HepG2 (cell line): ENCODE measurements around the gene GMEB2. TPM values are rescaled to one million over a fixed set of nuclear protein-coding genes. Genes with fewer than 3 reads are reported as not detected.

Experiments used
- EP300 ChIP-seq, 3 experiments: sonication (generic) in 1 of 3; formaldehyde crosslinking in 1 of 3; IDR thresholded peaks; 2 replicates each; pipeline versions ENCODE4 v1.5.1 to v1.6.1; 2011 to 2020; ENCODE audit warnings: low read depth in 2 of 3, low read length in 2 of 3, borderline replicate concordance in 1 of 3, improper control_type of control experiment in 1 of 3, mild to moderate bottlenecking in 1 of 3, missing genetic modification reagents in 1 of 3, moderate library complexity in 1 of 3
- ETV5 ChIP-seq: IDR thresholded peaks from 2 replicates; pipeline ENCODE4 v1.6.1; 2018; ENCODE audit warnings: missing biosample characterization, missing genetic modification reagents, inconsistent platforms, borderline replicate concordance
- JUN ChIP-seq: sonication (generic); formaldehyde crosslinking; IDR thresholded peaks from 2 replicates; pipeline ENCODE4 v1.4.0; 2020; ENCODE audit warnings: mild to moderate bottlenecking, missing genetic modification reagents
- PHB2 ChIP-seq: fragments of 450-650 bp; IDR thresholded peaks from 2 replicates; pipeline ENCODE4 v1.6.1; 2018; ENCODE audit not compliant: partially characterized antibody
- SYNCRIP ChIP-seq: fragments of 200-400 bp; formaldehyde crosslinking; IDR thresholded peaks from 2 replicates; pipeline ENCODE4 v1.6.1; 2018; ENCODE audit warnings: mild to moderate bottlenecking, low read depth, low read length; ENCODE audit not compliant: insufficient read depth
- XRCC5 ChIP-seq: fragments of 200-400 bp; formaldehyde crosslinking; optimal IDR thresholded peaks from 2 replicates; pipeline ENCODE3; 2017; ENCODE audit warnings: mild to moderate bottlenecking, low read length
- ZNF253 ChIP-seq: sonication (generic); formaldehyde crosslinking; IDR thresholded peaks from 2 replicates; pipeline ENCODE4 v1.8.0; 2022; ENCODE audit warnings: mild to moderate bottlenecking, missing genetic modification reagents, borderline replicate concordance
- ZNF264 ChIP-seq: sonication (generic); formaldehyde crosslinking; IDR thresholded peaks from 2 replicates; pipeline ENCODE4 v1.4.0; 2020; ENCODE audit warnings: missing genetic modification reagents
- ZNF296 ChIP-seq: sonication (generic); formaldehyde crosslinking; conservative IDR thresholded peaks from 2 replicates; pipeline ENCODE4 v1.5.0; 2020; ENCODE audit warnings: mild to moderate bottlenecking, missing genetic modification reagents
- ZNF335 ChIP-seq: sonication (generic); formaldehyde crosslinking; IDR thresholded peaks from 2 replicates; pipeline ENCODE4 v1.4.0; 2020; ENCODE audit warnings: missing genetic modification reagents
- ZNF563 ChIP-seq: sonication (generic); formaldehyde crosslinking; IDR thresholded peaks from 2 replicates; pipeline ENCODE4 v1.8.0; 2022; ENCODE audit warnings: mild to moderate bottlenecking, moderate library complexity, missing genetic modification reagents
- ZNF605 ChIP-seq: sonication (generic); formaldehyde crosslinking; IDR thresholded peaks from 2 replicates; pipeline ENCODE4 v1.8.0; 2022; ENCODE audit warnings: mild to moderate bottlenecking, missing genetic modification reagents
- polyA plus RNA-seq, 8 experiments: library from polyadenylated mRNA; depleted of rRNA in 3 of 8; stranded (reverse) in 7 of 8; unstranded in 1 of 8; fragments of >200 nt; fragmentation: Illumina TruSeq in 4 of 8; extraction: Trizol in 4 of 8; gene quantifications; 2 replicates each; pipeline versions ENCODE4 v1.2.1 to v1.2.3, GENCODE V29; 2011 to 2016; ENCODE audit warnings: low read depth in 4 of 8, missing spikeins in 1 of 8, mixed read lengths in 1 of 8; ENCODE audit not compliant: insufficient read depth in 1 of 8
- total RNA-seq, 5 experiments: library from RNA; depleted of rRNA; stranded (reverse); fragments of >200 nt; fragmentation: Illumina TruSeq; extraction: Trizol; gene quantifications; 2 replicates each; pipeline ENCODE4 v1.2.3, GENCODE V29; 2016; ENCODE audit warnings: low read depth in 1 of 5
- TF ChIP-seq, protein P1 (sequence below), 2 experiments: fragments of 450-650 bp in 1 of 2; sonication (generic) in 1 of 2; formaldehyde crosslinking in 1 of 2; IDR thresholded peaks; 2 replicates each; pipeline versions ENCODE4 v1.6.1 to v1.8.0; 2016 to 2022; ENCODE audit warnings: antibody characterized with exemption in 1 of 2, mild to moderate bottlenecking in 1 of 2, missing genetic modification reagents in 1 of 2
- TF ChIP-seq, protein P2 (sequence below): sonication (generic); formaldehyde crosslinking; IDR thresholded peaks from 2 replicates; pipeline ENCODE4 v1.4.0; 2020; ENCODE audit warnings: missing genetic modification reagents, borderline replicate concordance

Gene GMEB2
- total and polyA plus RNA-seq, 2 of the 13 experiments (the other 11 are each of a cell fraction or from before 2014, with no cell fraction given), result 10.6 to 12.4 TPM

DNA sequence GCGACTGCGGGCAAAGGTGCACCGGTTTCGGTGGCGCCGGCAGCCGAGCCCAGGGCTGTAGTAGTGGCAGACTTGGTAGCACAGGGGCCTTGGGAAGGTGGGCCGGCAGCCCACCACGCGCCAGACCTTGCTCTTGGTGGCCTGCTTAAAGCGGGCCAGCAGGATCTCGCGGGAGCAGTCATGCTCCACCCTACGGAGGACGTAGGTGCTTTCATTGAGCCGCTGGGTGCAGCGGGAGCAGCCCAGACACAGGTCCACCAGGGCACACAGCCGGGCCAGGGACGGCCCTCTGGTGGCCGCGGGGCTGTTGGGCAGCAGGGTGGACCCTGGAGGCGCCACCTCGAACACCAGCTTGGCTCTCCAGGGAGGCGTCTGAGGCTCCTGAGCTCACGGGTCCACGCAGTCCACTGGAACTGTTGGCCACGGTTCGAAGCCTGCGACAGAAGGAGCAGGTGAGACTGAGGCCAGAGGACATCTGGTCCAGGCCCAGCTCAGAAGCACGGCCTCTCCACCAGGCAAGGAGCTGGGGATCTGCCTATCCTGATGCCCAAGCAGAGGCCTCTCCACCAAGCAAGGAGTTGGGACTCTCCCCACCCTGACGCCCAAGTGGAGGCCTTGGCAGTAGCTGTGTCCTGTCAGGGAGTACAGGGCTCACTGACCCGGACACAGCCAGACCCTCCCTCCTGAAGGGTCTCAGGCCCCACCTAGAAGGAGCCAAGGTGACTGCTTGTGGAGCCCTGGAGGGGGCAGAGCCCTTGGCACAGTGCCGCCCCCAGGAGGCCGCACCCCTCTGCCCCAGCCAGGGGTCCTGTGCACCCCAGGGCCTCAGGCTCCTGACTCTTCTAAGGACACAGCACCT lies 53.9 kb downstream of the GMEB2 start (continued):
- TF ChIP-seq, protein P1, sequence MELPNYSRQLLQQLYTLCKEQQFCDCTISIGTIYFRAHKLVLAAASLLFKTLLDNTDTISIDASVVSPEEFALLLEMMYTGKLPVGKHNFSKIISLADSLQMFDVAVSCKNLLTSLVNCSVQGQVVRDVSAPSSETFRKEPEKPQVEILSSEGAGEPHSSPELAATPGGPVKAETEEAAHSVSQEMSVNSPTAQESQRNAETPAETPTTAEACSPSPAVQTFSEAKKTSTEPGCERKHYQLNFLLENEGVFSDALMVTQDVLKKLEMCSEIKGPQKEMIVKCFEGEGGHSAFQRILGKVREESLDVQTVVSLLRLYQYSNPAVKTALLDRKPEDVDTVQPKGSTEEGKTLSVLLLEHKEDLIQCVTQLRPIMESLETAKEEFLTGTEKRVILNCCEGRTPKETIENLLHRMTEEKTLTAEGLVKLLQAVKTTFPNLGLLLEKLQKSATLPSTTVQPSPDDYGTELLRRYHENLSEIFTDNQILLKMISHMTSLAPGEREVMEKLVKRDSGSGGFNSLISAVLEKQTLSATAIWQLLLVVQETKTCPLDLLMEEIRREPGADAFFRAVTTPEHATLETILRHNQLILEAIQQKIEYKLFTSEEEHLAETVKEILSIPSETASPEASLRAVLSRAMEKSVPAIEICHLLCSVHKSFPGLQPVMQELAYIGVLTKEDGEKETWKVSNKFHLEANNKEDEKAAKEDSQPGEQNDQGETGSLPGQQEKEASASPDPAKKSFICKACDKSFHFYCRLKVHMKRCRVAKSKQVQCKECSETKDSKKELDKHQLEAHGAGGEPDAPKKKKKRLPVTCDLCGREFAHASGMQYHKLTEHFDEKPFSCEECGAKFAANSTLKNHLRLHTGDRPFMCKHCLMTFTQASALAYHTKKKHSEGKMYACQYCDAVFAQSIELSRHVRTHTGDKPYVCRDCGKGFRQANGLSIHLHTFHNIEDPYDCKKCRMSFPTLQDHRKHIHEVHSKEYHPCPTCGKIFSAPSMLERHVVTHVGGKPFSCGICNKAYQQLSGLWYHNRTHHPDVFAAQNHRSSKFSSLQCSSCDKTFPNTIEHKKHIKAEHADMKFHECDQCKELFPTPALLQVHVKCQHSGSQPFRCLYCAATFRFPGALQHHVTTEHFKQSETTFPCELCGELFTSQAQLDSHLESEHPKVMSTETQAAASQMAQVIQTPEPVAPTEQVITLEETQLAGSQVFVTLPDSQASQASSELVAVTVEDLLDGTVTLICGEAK (IDR thresholded peaks at IDR 0.05), result no peak
- TF ChIP-seq, protein P1 (CRISPR knock-in tag; IDR thresholded peaks at IDR 0.05), result peak; percentile 40; the same call in 1 of the 2 replicates
- TF ChIP-seq ZNF253 (CRISPR knock-in tag) (no peak; the same call in 1 of the 2 replicates), ZNF563 (CRISPR knock-in tag) (no peak; the same call in 1 of the 2 replicates), ZNF296 (CRISPR knock-in tag) (peak; percentile 61; the same call in 1 of the 2 replicates), PHB2 (no peak), XRCC5 (peak; percentile 58), SYNCRIP (no peak), ZNF605 (no peak), EP300 (IDR thresholded peaks at IDR 0.05; ENCODE audit: low read depth in 2 of 2, low read length in 2 of 2) (no peak), EP300 (CRISPR knock-in tag; IDR thresholded peaks at IDR 0.05; ENCODE audit: borderline replicate concordance) (no peak), ZNF335 (CRISPR knock-in tag) (no peak), ZNF264 (CRISPR knock-in tag) (no peak), ETV5 (0 out of 2 replicates have a peak, but pooled peaks have one; percentile 11), JUN (CRISPR knock-in tag) (no peak)
- TF ChIP-seq, protein P2, sequence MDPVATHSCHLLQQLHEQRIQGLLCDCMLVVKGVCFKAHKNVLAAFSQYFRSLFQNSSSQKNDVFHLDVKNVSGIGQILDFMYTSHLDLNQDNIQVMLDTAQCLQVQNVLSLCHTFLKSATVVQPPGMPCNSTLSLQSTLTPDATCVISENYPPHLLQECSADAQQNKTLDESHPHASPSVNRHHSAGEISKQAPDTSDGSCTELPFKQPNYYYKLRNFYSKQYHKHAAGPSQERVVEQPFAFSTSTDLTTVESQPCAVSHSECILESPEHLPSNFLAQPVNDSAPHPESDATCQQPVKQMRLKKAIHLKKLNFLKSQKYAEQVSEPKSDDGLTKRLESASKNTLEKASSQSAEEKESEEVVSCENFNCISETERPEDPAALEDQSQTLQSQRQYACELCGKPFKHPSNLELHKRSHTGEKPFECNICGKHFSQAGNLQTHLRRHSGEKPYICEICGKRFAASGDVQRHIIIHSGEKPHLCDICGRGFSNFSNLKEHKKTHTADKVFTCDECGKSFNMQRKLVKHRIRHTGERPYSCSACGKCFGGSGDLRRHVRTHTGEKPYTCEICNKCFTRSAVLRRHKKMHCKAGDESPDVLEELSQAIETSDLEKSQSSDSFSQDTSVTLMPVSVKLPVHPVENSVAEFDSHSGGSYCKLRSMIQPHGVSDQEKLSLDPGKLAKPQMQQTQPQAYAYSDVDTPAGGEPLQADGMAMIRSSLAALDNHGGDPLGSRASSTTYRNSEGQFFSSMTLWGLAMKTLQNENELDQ (CRISPR knock-in tag), result no peak
